OCI-LY7 (cell line): Measurements from ENCODE around the gene ZNF189. TPM values are rescaled to one million over a fixed set of nuclear protein-coding genes. Genes with fewer than 3 reads are reported as not detected.

Source experiments
- BruUV-seq: library from RNA; stranded (reverse); fragments of 400-500 nt; replicated peaks from 2 replicates; lab custom pipeline; 2021; lab: Mats Ljungman, UMichigan
- CTCF ChIA-PET: fragments of 300-600 bp; sonication (Branson Sonifier 250); formaldehyde crosslinking; loops from one replicate; lab custom pipeline; 2022; ENCODE audit warnings: antibody characterized with exemption; ENCODE audit not compliant: unreplicated experiment; lab: Charles Lee
- POLR2A ChIA-PET: fragments of 300-600 bp; sonication (Branson Sonifier 250); formaldehyde crosslinking; loops from one replicate; lab custom pipeline; 2022; ENCODE audit warnings: antibody characterized with exemption; lab: Charles Lee
- DNase-seq: peaks from one replicate; pipeline ENCODE4 v3.0.0-alpha.2; 2015; ENCODE audit warnings: low spot score
- H2AFZ ChIP-seq: fragments of 200-600 bp; sonication (generic), shearing (Covaris generic); 2 replicates; pipeline ENCODE4 v1.6.1; 2014; ENCODE audit warnings: mild to moderate bottlenecking, antibody characterized with exemption, low read length, moderate library complexity
- H3K27ac ChIP-seq: fragments of 200-600 bp; sonication (generic); 2 replicates; pipeline ENCODE4 v1.5.1; 2014; ENCODE audit warnings: mixed run types, low read depth, mild to moderate bottlenecking, moderate library complexity, low read length, inconsistent platforms; ENCODE audit not compliant: poor library complexity, severe bottlenecking
- H3K36me3 ChIP-seq: fragments of 200-600 bp; sonication (generic); 2 replicates; pipeline ENCODE4 v1.6.1; 2014; ENCODE audit warnings: mild to moderate bottlenecking, antibody characterized with exemption, low read length, moderate library complexity, mixed read lengths; ENCODE audit not compliant: insufficient read depth
- H3K4me1 ChIP-seq: fragments of 200-600 bp; sonication (generic); 2 replicates; pipeline ENCODE4 v1.5.1; 2014; ENCODE audit warnings: mild to moderate bottlenecking, low read length; ENCODE audit not compliant: insufficient read depth, poor library complexity, severe bottlenecking
- H3K4me2 ChIP-seq: fragments of 200-600 bp; sonication (generic); 2 replicates; pipeline ENCODE4 v1.6.1; 2014; ENCODE audit warnings: mild to moderate bottlenecking, low read length
- H3K4me3 ChIP-seq: fragments of 200-600 bp; sonication (generic); 2 replicates; pipeline ENCODE4 v1.5.1; 2014; ENCODE audit warnings: mild to moderate bottlenecking, low read depth, low read length; ENCODE audit not compliant: poor library complexity, severe bottlenecking
- H3K79me2 ChIP-seq: fragments of 200-600 bp; sonication (generic); 2 replicates; pipeline ENCODE4 v1.6.1; 2016; ENCODE audit warnings: low read depth, mild to moderate bottlenecking, low read length, moderate library complexity, mixed read lengths; ENCODE audit not compliant: insufficient read depth
- H3K9me2 ChIP-seq: fragments of 200-600 bp; sonication (generic); 2 replicates; pipeline ENCODE4 v1.6.1; 2016; ENCODE audit warnings: mild to moderate bottlenecking, low read length, mixed read lengths; ENCODE audit not compliant: insufficient read depth
- H3K9me3 ChIP-seq: fragments of 200-600 bp; sonication (generic); 2 replicates; pipeline ENCODE4 v1.6.1; 2014; ENCODE audit warnings: mild to moderate bottlenecking, mixed run types, low read length, mixed read lengths
- H4K20me1 ChIP-seq: fragments of 200-600 bp; sonication (generic); 2 replicates; pipeline ENCODE4 v1.6.1; 2014; ENCODE audit warnings: mild to moderate bottlenecking, antibody characterized with exemption, low read length, moderate library complexity, mixed read lengths; ENCODE audit not compliant: insufficient read depth
- CTCF ChIP-seq: fragments of 200-600 bp; sonication (generic); conservative IDR thresholded peaks from 2 replicates; pipeline ENCODE4 v1.5.1; 2014; ENCODE audit warnings: mild to moderate bottlenecking, antibody characterized with exemption, low read length, moderate library complexity, mixed read lengths
- EZH2phosphoT487 ChIP-seq: fragments of 200-600 bp; sonication (generic); IDR thresholded peaks from 2 replicates; pipeline ENCODE4 v1.6.1; 2018; ENCODE audit warnings: low read depth, borderline replicate concordance, mild to moderate bottlenecking, mixed run types, antibody characterized with exemption, low read length, moderate library complexity, mixed read lengths
- intact Hi-C: fragments of 100-400 bp; cut with micrococcal nuclease; formaldehyde crosslinking; loops from one replicate; pipeline ENCODE4 v1.10.0; 2022; ENCODE audit not compliant: unreplicated experiment
- total RNA-seq, 2 experiments: library from RNA; depleted of rRNA in 1 of 2; stranded (reverse); fragments of >200 nt in 1 of 2; shearing (Covaris generic) in 1 of 2; gene quantifications; 2 replicates each; pipeline ENCODE4 v1.2.3, GENCODE V29; 2014 to 2022

The ZNF189 gene
- total RNA-seq, 2 experiments from 2014 or later = 11.0 to 17.3 TPM

- no peak overlapping the region for H3K4me2 ChIP-seq
- no peak overlapping the region for H3K27ac ChIP-seq
- DNase-seq = no peak
- BruUV-seq = no TSS peak
- POLR2A ChIA-PET = interaction anchor here (0.7 kb wide), 1 partner anchor 266 kb away, joined by 7 read pairs; no protein-coding TSS in a partner anchor
- H4K20me1 ChIP-seq = no peaks in the 10 kb centered on the region
- no peaks in the 10 kb centered on the region for H3K9me2 ChIP-seq
- H2AFZ ChIP-seq = no peak overlapping the region
- no peaks in the 10 kb centered on the region for H3K36me3 ChIP-seq
- CTCF ChIA-PET = no interaction called here
- H3K79me2 ChIP-seq = no peaks in the 10 kb centered on the region
- no peaks in the 10 kb centered on the region for H3K9me3 ChIP-seq
- intact Hi-C loops = no loop called here
- no peak for TF ChIP-seq CTCF
- TF ChIP-seq EZH2phosphoT487 = no peak
- no peaks in the 10 kb centered on the region for H3K4me1 ChIP-seq
- no peak overlapping the region for H3K4me3 ChIP-seq
Observed at GRCh38 chr9:101366038-101366756, 32.5 kb upstream of the ZNF189 start.

- CTCF ChIA-PET = no interaction called here
- Histone ChIP-seq H2AFZ (no peak overlapping the region), H3K27ac (no peak overlapping the region)
Observed at GRCh38 chr9:101367323-101367722, 31.3 kb upstream of the ZNF189 start.

More at GRCh38 chr9:101367323-101367722, 31.3 kb upstream of the ZNF189 start:
- DNase-seq = no peak
- intact Hi-C loops = no loop called here
- H4K20me1 ChIP-seq = no peaks in the 10 kb centered on the region
- no peak overlapping the region for H3K4me2 ChIP-seq
- TF ChIP-seq EZH2phosphoT487 = no peak
- TF ChIP-seq CTCF = no peak
- no peak overlapping the region for H3K4me3 ChIP-seq
- no peaks in the 10 kb centered on the region for H3K9me2 ChIP-seq
- no peaks in the 10 kb centered on the region for H3K9me3 ChIP-seq
- POLR2A ChIA-PET = no interaction called here
- no peaks in the 10 kb centered on the region for H3K79me2 ChIP-seq
- no peaks in the 10 kb centered on the region for H3K36me3 ChIP-seq
- H3K4me1 ChIP-seq = no peaks in the 10 kb centered on the region
- no TSS peak for BruUV-seq
